PFSK-1 (cell line): ENCODE measurements around the gene NOD2.

Experiments
- FOXP2 ChIP-seq: optimal IDR thresholded peaks from 2 replicates; pipeline ENCODE3; 2011; ENCODE audit warnings: borderline replicate concordance, control low read depth, inconsistent platforms; ENCODE audit not compliant: insufficient read depth; ENCODE audit errors: extremely low read length, extremely low read depth
- POLR2AphosphoS5 ChIP-seq: IDR thresholded peaks from 2 replicates; pipeline ENCODE4 v1.6.1; 2012; ENCODE audit warnings: low read depth, mild to moderate bottlenecking, control low read depth, low read length, moderate library complexity
- SIN3A ChIP-seq: IDR thresholded peaks from 2 replicates; pipeline ENCODE4 v1.6.1; 2012; ENCODE audit warnings: mild to moderate bottlenecking, low read length, moderate library complexity, borderline replicate concordance; ENCODE audit not compliant: insufficient read depth
- TAF1 ChIP-seq: IDR thresholded peaks from 2 replicates; pipeline ENCODE4 v1.6.1; 2012; ENCODE audit warnings: low read length, control low read depth, borderline replicate concordance; ENCODE audit not compliant: insufficient read depth
- TF ChIP-seq, protein P1 (sequence below), 2 experiments: IDR thresholded peaks; 2 replicates each; pipeline versions ENCODE4 v1.6.1 to v1.8.0; 2011 to 2012; ENCODE audit warnings: low read depth in 2 of 2, low read length in 2 of 2, control low read depth in 1 of 2, inconsistent platforms in 1 of 2, mild to moderate bottlenecking in 1 of 2, moderate library complexity in 1 of 2; ENCODE audit not compliant: insufficient read depth in 1 of 2

DNA sequence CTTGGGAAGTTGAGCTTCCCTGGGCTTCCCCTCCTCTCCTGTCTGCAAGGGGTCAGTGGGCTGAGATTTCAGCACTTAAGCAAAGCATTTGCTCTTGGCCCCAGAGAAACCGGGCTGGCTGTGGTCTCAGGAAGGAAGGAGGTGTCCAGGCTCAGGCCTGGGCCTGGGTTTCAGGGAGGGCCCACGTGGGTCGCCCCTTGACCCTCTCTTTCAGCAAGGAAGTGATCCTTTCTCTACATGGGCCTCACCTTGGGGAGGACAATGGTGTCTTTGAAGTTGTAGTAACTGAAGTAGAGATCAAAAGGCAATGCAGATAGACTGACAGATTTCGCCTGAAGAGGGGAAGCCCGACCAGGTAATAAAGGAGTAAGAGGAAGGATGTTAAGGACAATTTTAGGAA lies 2.7 kb downstream of the NOD2 start:
- TF ChIP-seq SIN3A, result no peak
- no peak for TF ChIP-seq FOXP2
- TF ChIP-seq TAF1, result no peak
- no peak for TF ChIP-seq POLR2AphosphoS5
- TF ChIP-seq, protein P1, sequence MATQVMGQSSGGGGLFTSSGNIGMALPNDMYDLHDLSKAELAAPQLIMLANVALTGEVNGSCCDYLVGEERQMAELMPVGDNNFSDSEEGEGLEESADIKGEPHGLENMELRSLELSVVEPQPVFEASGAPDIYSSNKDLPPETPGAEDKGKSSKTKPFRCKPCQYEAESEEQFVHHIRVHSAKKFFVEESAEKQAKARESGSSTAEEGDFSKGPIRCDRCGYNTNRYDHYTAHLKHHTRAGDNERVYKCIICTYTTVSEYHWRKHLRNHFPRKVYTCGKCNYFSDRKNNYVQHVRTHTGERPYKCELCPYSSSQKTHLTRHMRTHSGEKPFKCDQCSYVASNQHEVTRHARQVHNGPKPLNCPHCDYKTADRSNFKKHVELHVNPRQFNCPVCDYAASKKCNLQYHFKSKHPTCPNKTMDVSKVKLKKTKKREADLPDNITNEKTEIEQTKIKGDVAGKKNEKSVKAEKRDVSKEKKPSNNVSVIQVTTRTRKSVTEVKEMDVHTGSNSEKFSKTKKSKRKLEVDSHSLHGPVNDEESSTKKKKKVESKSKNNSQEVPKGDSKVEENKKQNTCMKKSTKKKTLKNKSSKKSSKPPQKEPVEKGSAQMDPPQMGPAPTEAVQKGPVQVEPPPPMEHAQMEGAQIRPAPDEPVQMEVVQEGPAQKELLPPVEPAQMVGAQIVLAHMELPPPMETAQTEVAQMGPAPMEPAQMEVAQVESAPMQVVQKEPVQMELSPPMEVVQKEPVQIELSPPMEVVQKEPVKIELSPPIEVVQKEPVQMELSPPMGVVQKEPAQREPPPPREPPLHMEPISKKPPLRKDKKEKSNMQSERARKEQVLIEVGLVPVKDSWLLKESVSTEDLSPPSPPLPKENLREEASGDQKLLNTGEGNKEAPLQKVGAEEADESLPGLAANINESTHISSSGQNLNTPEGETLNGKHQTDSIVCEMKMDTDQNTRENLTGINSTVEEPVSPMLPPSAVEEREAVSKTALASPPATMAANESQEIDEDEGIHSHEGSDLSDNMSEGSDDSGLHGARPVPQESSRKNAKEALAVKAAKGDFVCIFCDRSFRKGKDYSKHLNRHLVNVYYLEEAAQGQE (IDR thresholded peaks at IDR 0.05; ENCODE audit: insufficient read depth in 1 of 2, low read depth in 2 of 2, low read length in 2 of 2), result no peak
